ENCODE results near the gene FCSK.
"Not testable (repeated sequence)": the region's sequence is repeated elsewhere in the genome, so short reads cannot be mapped to it uniquely, and the experiment has no call there.

FCSK gene

DNA sequence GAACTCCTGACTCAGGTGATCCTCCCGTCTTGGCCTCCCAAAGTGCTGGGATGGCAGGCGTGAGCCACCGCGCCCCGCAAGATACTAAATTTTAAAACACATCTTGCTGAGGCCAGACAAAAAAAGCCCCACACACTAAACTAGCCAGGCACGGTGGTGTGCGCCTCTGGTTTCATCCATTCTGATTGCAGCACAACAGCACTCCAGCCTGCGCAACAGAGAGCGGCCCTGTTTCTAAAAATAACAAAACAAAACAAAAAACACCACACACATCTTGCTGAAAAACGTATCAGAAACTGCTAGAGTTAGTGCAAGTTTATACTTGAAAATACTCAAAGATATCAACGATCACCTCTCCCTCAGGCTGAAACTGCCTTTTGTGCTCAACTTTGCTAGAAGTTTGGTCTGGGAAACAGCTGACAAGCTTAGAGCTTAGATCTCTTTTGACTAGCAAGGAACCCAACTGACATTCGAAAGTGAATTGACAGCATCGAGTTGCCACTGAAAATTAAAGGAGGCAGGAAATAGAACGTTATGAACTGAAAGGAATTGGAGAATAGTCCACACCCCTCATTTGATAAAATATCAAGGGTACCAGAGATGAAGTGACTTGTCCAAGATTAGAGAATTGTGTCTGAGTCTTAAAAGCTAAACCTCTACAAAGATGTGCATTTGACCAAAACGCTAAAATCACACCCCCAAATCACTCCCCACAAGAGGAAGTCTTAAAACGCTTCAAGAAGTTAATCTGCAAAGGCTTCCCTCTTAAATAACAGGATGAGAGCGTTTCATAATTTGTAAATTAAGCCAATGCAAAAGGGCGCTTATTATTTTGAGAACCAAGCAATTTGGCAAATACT, 68.1 kb downstream of the FCSK start:
- DNase-seq (ENCODE audit: extremely low read depth in 1 of 2, low read depth in 1 of 2) = no peak

DNA sequence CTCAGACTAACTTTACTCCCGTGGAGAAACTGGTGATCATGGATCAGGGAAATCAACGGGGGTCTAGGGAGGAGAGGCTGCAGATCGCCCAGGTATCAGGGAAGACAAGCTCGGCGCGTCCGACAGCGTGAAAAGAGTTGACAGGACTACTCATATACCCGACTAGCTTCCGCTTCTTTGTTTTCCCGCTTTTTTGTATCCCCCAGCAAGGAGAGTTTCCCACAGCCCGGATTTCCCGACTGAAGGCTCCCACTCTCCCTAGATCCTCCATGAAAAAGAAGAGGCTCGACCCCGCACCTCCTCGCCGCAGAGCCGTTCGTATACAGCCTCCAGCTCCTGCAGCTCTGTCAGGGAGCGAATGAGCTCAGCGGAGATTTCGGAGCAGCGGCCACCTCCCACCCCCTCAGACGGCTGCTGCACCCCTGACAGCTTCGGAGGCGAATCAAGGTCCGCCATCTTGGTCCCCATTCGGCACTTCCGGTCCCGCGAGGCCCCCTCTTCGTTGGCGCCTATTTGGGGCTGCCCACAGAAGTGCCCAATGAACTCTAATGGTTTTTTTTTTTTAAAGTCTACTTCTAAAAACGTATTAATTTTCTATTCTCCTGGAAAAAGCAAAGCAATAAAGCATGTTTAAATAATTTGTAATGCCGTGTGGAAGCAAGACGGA, 68.8 kb downstream of the FCSK start, which contains the start of gene COG4:
Gene COG4, minus strand, starts transcription at position 479 of the 667 bp plus-strand sequence. Its CDS starts 11 bp downstream, at position 468.
- DNase-seq (ENCODE audit: extremely low read depth in 1 of 2, low read depth in 1 of 2) = peak; percentile 79 to 90

DNA sequence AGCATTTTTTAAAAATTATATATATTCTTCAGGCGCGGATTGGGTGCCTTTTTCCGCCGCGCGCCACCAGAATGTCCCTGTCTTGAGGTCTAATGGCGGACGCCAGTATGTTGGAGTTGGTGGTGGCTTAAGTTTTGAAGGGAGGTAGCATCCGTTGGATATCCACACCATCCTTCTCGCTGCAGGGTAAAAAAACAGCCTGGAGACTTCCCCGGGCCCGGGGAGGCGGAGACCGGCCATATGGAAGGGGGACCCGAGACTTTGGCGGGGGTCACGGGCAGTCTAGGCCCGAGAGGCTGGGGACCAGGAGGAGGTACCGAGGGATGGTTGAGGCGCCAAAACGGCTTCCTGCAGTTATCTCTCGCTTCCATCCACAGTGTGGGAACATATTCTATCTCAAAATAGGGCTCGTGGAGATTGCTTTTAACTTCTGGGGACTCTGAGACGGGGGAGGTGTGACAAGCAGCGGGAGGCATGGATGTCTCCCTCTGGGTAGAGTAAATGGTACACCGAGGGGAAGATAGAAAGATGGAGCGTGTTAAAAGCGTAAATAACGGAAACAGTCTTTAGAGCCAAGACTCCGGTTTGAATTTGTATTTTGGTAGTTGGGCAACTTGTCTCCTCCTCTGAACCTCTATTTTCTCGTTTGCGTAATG, 69.5 kb downstream of the FCSK start, which contains the start of gene SF3B3:
Gene SF3B3, plus strand, starts transcription at position 74 of the 656 bp plus-strand sequence. CDS start 2,841 bp downstream, outside the sequence.
- DNase-seq (ENCODE audit: extremely low read depth in 1 of 2, low read depth in 1 of 2) = peak in 1 of 2 donors; percentile 23

DNA sequence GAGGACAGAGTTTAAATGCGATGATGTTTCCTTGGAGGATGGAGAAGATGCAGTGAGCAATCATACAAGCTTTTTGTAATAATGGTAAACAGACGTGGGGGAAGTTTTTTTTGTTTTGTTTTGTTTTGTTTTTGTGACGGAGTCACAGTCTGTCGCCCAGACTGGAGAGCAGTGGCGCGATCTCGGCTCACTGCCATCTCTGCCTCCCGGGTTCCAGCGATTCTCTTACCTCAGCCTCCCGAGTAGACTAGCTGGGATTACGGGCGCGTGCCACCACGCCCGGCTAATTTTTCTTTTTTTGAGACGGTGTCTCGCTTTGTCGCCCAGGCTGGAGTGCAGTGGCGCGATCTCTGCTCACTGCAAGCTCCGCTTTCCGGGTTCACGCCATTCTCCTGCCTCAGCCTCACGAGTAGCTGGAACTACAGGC, 70.0 kb downstream of the FCSK start:
- not testable (repeated sequence) for DNase-seq (ENCODE audit: extremely low read depth in 1 of 2, low read depth in 1 of 2)

DNA sequence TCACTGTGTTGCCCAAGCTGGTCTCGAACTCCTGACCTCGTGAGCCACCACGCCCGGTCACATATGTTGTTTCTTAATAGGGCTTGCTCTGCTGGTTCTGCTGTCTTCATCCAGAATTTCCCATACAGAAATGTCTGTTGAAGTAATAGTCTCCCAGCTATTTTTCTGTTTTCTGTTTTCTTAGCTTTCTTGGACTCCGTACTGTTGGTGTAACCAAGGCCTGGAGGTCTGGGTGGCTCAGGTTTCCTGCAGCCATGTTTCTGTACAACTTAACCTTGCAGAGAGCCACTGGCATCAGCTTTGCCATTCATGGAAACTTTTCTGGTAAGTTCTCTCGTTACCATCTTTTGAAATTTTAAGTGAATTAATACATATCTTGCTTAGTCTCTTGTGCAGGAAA, 72.0 kb downstream of the FCSK start:
- DNase-seq (ENCODE audit: extremely low read depth in 1 of 2, low read depth in 1 of 2) = no peak

DNA sequence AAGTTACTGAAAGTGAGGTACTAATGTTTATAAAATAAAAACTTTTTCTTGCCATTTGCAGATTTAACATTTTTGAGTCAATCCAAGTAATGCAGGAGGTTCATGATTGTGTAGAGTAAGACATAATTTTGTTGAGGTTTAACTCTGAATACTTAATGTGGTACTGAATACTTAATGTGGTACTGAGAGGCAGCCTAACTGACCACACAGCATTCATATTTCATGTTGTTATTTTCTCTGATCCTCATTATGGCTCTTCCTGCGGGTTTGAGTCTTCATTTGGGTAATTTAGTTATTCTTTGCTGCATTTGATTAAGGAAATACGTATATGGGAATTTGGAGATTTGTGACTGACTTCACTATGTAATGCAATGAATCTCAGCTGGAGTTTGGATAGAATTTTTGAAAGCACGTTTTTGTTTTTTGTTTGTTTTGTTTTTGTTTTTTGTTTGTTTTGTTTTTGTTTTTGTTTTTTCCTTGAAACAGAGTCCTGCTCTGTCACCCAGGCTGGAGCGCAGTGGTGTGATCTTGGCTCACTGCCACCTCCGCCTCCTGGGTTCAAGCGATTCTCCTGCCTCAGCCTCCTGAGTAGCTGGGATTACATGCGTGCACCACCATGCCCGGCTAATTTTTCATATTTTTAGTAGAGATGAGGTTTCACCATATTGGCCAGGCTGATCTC, 73.1 kb downstream of the FCSK start:
- DNase-seq (ENCODE audit: extremely low read depth in 1 of 2, low read depth in 1 of 2) = no peak

DNA sequence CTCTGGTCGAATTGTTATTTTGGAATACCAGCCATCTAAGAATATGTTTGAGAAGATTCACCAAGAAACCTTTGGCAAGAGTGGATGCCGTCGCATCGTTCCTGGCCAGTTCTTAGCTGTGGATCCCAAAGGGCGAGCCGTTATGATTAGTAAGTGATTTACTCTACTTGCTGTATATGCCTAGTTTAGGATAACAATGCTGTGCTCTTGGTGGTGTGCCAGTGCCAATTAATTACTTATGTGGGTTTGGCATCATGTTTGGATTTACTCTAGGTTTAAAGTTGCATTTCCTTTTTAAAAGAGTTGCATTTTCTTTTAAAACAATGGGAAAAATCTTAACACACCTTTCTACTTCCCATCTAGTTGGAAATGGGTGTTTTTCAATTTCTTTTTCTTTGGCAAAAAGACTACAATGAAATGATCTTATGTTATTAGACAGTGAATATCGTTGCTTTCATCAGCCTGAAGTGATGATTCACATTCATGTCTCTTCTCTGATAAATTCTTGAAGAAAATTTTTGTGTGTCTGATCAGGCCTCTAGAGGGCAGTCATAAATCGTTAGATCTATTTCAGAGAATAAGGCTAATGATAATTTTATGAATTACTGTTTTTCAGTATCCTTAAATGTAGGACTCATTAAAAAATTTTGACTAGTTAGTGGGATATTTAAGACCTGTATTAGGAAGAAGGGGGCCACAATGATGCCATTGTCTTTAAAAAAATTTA, 74.8 kb downstream of the FCSK start:
- no peak for DNase-seq (ENCODE audit: extremely low read depth in 1 of 2, low read depth in 1 of 2)
